A549 (cell line): ENCODE data around the gene PLEKHH1. TPM values are rescaled to one million over a fixed set of nuclear protein-coding genes. Genes with fewer than 3 reads are reported as not detected.
"Not testable (repeated sequence)": the region's sequence is repeated elsewhere in the genome, so short reads cannot be mapped to it uniquely, and the experiment has no call there.

Source experiments
- ATAC-seq, 2 experiments: fragments of 200-7000 bp in 1 of 2; fragments of >200 bp in 1 of 2; cut with Nextera tagmentation in 1 of 2; cut with Tn5 transposase in 1 of 2; 3 replicates each; pipeline versions ENCODE4 v1.8.0 to v1.9.1; 2018 to 2020; ENCODE audit warnings: mild to moderate bottlenecking in 1 of 2, moderate library complexity in 1 of 2
- CTCF ChIA-PET: fragments of 300-600 bp; sonication (Branson Sonifier 250); formaldehyde crosslinking; extraction: SDS; loops from one replicate; lab custom pipeline; 2021; ENCODE audit warnings: antibody characterized with exemption, inconsistent platforms; lab: Yijun Ruan, JAX
- POLR2A ChIA-PET: fragments of 350-600 bp; formaldehyde crosslinking; extraction: SDS; loops from one replicate; lab custom pipeline; 2021; ENCODE audit warnings: antibody characterized with exemption, inconsistent platforms; lab: Yijun Ruan, JAX
- DNase-seq, 2 experiments: peaks; one replicate each; pipeline versions ENCODE4 v3.0.0 to v3.0.0-alpha.2; 2011 to 2016; ENCODE audit warnings: low read depth in 1 of 2, low spot score in 1 of 2
- FAIRE-seq: peaks from 2 replicates; lab custom pipeline; 2011; peaks lifted over from hg19 to GRCh38; lab: Jason Lieb, UNC
- H3K27ac ChIP-seq, 2 experiments: fragments of >200 bp; sonication (Bioruptor Twin); formaldehyde crosslinking; 3 replicates each; pipeline ENCODE4 v1.5.1; 2016 to 2017
- H3K4me1 ChIP-seq: fragments of >200 bp; sonication (Bioruptor Twin); formaldehyde crosslinking; 3 replicates; pipeline ENCODE4 v1.6.1; 2016
- H3K4me2 ChIP-seq: fragments of >200 bp; sonication (Bioruptor Twin); formaldehyde crosslinking; 3 replicates; pipeline ENCODE4 v1.6.1; 2016
- H3K4me3 ChIP-seq: fragments of >200 bp; sonication (Bioruptor Twin); formaldehyde crosslinking; 3 replicates; pipeline ENCODE4 v1.5.1; 2016
- H3K9me3 ChIP-seq: fragments of >200 bp; sonication (Bioruptor Twin); formaldehyde crosslinking; 3 replicates; pipeline ENCODE4 v1.6.1; 2016
- CBX8 ChIP-seq: fragments of 200-600 bp; sonication (generic); IDR thresholded peaks from 2 replicates; pipeline ENCODE4 v1.6.1; 2016
- CEBPB ChIP-seq, 2 experiments: fragments of >200 bp in 1 of 2; sonication (Bioruptor Twin) in 1 of 2; formaldehyde crosslinking in 1 of 2; IDR thresholded peaks; 2 replicates each; pipeline ENCODE4 v1.6.1; 2012 to 2016
- EHF ChIP-seq: fragments of 250-450 bp; sonication (Bioruptor Pico); IDR thresholded peaks from 2 replicates; pipeline ENCODE4 v1.5.0; 2020; ENCODE audit warnings: mild to moderate bottlenecking
- FOSL2 ChIP-seq, 2 experiments: fragments of 450-650 bp in 1 of 2; fragments of >200 bp in 1 of 2; sonication (Bioruptor Twin) in 1 of 2; formaldehyde crosslinking; IDR thresholded peaks; 2 replicates each; pipeline versions ENCODE4 v1.5.0 to v1.6.1; 2016 to 2020; ENCODE audit warnings: mild to moderate bottlenecking in 1 of 2, moderate library complexity in 1 of 2
- JUNB ChIP-seq: fragments of >200 bp; sonication (Bioruptor Twin); formaldehyde crosslinking; IDR thresholded peaks from 2 replicates; pipeline ENCODE4 v1.6.1; 2016
- KDM5A ChIP-seq: fragments of 200-600 bp; sonication (generic); IDR thresholded peaks from 2 replicates; pipeline ENCODE4 v1.6.1; 2016; ENCODE audit warnings: antibody characterized with exemption, mild to moderate bottlenecking
- NFE2L2 ChIP-seq: fragments of 150-350 bp; conservative IDR thresholded peaks from 2 replicates; pipeline ENCODE4 v1.6.1; 2014; ENCODE audit warnings: low read length
- NR3C1 ChIP-seq: fragments of >200 bp; sonication (Bioruptor Twin); formaldehyde crosslinking; IDR thresholded peaks from 3 replicates; pipeline ENCODE4 v1.6.1; 2017
- PBX3 ChIP-seq: IDR thresholded peaks from 2 replicates; pipeline ENCODE4 v1.6.1; 2012
- PHF8 ChIP-seq: fragments of 200-600 bp; sonication (generic); IDR thresholded peaks from 2 replicates; pipeline ENCODE4 v1.6.1; 2016; ENCODE audit warnings: low read depth, mild to moderate bottlenecking, antibody characterized with exemption, moderate library complexity, borderline replicate concordance
- RARB ChIP-seq: fragments of 250-450 bp; sonication (Bioruptor Pico); IDR thresholded peaks from 2 replicates; pipeline ENCODE4 v1.8.0; 2021; ENCODE audit warnings: mild to moderate bottlenecking, moderate library complexity
- TP53 ChIP-seq: fragments of 250-450 bp; sonication (Bioruptor Pico); IDR thresholded peaks from 2 replicates; pipeline ENCODE4 v1.5.0; 2021; ENCODE audit warnings: mild to moderate bottlenecking, moderate library complexity
- USF2 ChIP-seq: fragments of 450-650 bp; IDR thresholded peaks from 2 replicates; pipeline ENCODE4 v1.6.1; 2014; ENCODE audit warnings: antibody characterized with exemption
- ZNF302 ChIP-seq: fragments of 250-450 bp; sonication (Bioruptor Pico); IDR thresholded peaks from 2 replicates; pipeline ENCODE4 v1.9.0; 2021; ENCODE audit warnings: inconsistent platforms, mild to moderate bottlenecking, moderate library complexity
- WGBS: methylation state at CpG from one replicate; pipeline ENCODE4 v1.1.6; 2017; ENCODE audit errors: missing lambda C conversion rate; 5-methylcytosine and 5-hydroxymethylcytosine counted together
- polyA plus RNA-seq, 4 experiments: library from polyadenylated mRNA; depleted of rRNA in 3 of 4; stranded (reverse); fragments of >200 nt; fragmentation: RNase III in 1 of 4; extraction: RNeasy Plus Mini Kit Qiagen cat#74134 plus additional on column Dnase treatment in 1 of 4; gene quantifications; 2 replicates in 3 of 4; 3 replicates in 1 of 4; pipeline ENCODE4 v1.2.3, GENCODE V29; 2011 to 2017

PLEKHH1 gene
- polyA plus RNA-seq, 2 of the 4 experiments (the other 2 are of a cell fraction): 3.5 to 5.1 TPM

- 0 out of 3 replicates have a peak, but pooled peaks cover 3% of the 10 kb centered on the region for H3K4me1 ChIP-seq
Observed at GRCh38 chr14:67538501-67538900, 5.4 kb downstream of the PLEKHH1 start.

DNA sequence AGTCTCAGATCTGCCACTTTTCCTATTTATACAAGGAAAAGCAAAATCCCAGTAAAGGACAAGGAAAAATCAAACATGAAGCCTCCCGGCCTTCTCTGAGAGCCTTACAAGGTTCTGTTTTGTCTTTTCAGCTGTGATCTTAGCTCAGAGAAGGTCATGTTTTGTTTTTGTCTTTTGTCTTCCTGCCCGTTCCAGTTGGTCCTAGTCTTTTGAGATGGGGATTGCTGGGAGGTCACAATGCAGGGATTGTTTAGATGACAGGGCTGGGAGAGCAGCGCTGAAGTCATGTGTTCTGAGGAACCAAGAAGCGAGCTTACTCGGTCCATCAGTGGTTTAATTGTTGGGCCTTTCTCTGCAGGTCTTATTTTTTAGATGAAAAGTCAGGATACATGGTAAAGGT lies 6.0 kb downstream of the PLEKHH1 start:
- POLR2A ChIA-PET: no interaction called here
- ATAC-seq (no peak), FAIRE-seq (no peak), DNase-seq (no peak)
- Histone ChIP-seq H3K4me1 (0 out of 3 replicates have a peak, but pooled peaks cover under 1% of the 10 kb centered on the region), H3K27ac (no peak overlapping the region), H3K4me3 (no peak overlapping the region), H3K9me3 (no peaks in the 10 kb centered on the region), H3K4me2 (no peak overlapping the region)
- TF ChIP-seq RARB (no peak), JUNB (no peak), ZNF302 (CRISPR knock-in tag) (no peak), KDM5A (no peak)
- CTCF ChIA-PET: interaction anchor here (1.4 to 11.2 kb wide), 4 partner anchors 11 to 32 kb away, joined by 4 to 68 read pairs (median 22); no protein-coding TSS in a partner anchor
- WGBS: 87% methylated on average over 5 of the region's 5 CpGs

More at GRCh38 chr14:67538501-67538900, 5.4 kb downstream of the PLEKHH1 start:
- FAIRE-seq (no peak), ATAC-seq (no peak), DNase-seq (no peak)
- ChIA-PET POLR2A (no interaction called here), CTCF (interaction anchor here (1.4 to 11.2 kb wide), 5 partner anchors 11 to 46 kb away, joined by 3 to 68 read pairs (median 5); no protein-coding TSS in a partner anchor)
- Histone ChIP-seq H3K9me3 (no peaks in the 10 kb centered on the region), H3K4me2 (no peak overlapping the region), H3K27ac (no peak overlapping the region), H3K4me3 (no peak overlapping the region)
- TF ChIP-seq NFE2L2 (no peak), CEBPB (IDR thresholded peaks at IDR 0.05) (no peak), PBX3 (no peak), CBX8 (no peak), EHF (no peak), PHF8 (no peak), RARB (no peak)
- WGBS: 54% methylated on average over 2 of the region's 2 CpGs

DNA sequence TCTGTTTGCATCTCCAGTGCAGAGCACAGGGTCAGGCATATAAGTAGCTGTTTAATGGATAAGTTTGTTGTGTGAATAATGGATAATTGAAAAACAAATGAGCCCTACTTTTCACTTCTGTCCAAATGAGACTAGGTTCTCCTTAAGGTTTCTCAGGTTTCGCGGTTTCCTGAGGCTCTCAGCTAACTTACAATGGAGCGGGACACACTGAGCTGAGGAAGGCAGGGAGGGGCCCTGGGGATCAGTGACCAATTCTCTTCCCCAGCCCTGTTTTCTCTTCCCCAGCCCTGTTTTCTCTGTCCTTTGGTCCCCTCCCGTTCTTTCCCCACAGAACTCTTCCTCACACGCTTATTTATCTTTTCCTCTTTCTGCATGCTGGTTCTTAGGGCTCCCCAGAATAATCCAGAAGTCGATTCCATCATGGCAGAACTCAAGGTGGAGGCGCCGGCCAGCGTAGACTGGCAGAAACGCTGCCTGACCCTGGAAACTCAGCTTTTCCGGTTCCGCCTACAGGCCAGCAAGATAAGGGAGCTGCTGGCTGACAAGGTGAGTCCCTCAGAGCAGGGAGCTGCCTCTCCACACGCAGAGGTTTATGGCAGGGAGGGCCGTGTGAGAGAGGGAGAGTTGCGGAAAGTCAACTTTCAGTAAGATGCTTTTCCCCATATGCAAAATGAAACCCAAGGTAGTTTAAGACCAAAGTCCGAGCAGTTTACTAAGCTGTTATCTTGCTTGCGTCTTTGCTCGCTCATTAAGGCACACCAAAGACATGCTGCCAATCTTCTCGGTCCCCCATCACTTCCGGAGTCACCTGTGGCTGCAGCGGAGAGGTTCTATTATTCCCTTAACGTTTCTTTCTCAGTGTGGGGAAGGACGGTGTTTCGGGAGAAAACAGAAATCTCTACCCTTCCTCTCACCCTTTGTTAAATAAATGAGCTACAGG lies 8.6 kb downstream of the PLEKHH1 start:
- no peak for ATAC-seq
- POLR2A ChIA-PET: no interaction called here
- CTCF ChIA-PET: interaction anchor here (0.7 to 1.9 kb wide), 7 partner anchors 15 to 162 kb away, joined by 3 to 15 read pairs (median 4); partner anchors contain the start of gene PIGH

DNA sequence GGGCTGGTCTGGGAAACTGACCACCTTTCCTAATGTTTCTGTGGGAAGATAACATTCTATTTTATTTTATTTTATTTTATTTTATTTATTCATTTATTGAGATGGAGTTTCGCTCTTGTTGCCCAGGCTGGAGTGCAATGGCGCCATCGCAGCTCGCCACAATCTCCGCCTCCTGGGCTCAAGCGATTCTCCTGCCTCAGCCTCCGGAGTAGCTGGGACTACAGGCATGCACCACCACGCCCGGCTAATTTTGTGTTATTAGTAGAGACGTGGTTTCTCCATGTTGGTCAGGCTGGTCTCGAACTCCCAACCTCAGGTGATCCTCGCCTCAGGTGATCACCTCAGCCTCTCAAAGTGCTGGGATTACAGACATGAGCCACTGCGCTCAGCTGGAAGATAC lies 9.5 kb downstream of the PLEKHH1 start:
- H3K27ac ChIP-seq, H3K4me2 ChIP-seq, H3K4me3 ChIP-seq, H3K4me1 ChIP-seq, FAIRE-seq, H3K9me3 ChIP-seq, ATAC-seq, DNase-seq, POLR2A ChIA-PET: not testable (repeated sequence)
- CTCF ChIA-PET: interaction anchor here (0.6 to 1.9 kb wide), 5 partner anchors 16 to 162 kb away, joined by 3 to 15 read pairs (median 3); no protein-coding TSS in a partner anchor
- 85% methylated on average over 13 of the region's 13 CpGs for WGBS

More for the DNA sequence above, 8.6 kb downstream of the PLEKHH1 start:
- H3K4me1 ChIP-seq: no peaks in the 10 kb centered on the region
- WGBS: 81% methylated on average over 24 of the region's 24 CpGs
- FAIRE-seq: no peak
- TF ChIP-seq USF2: no peak
- TF ChIP-seq TP53: no peak
- no peak for TF ChIP-seq NR3C1
- no peak for TF ChIP-seq FOSL2 (IDR thresholded peaks at IDR 0.05)
- no peak for TF ChIP-seq FOSL2 (CRISPR knock-in tag; IDR thresholded peaks at IDR 0.05)
- TF ChIP-seq, all 56 proteins: peak for 0
- no peaks in the 10 kb centered on the region for H3K9me3 ChIP-seq
- H3K4me2 ChIP-seq: no peak overlapping the region
- DNase-seq: no peak
- no peak overlapping the region for H3K27ac ChIP-seq
- H3K4me3 ChIP-seq: no peak overlapping the region
